Adrenal gland (tissue), 5 donors: ENCODE data around the gene FGF22.

Experiments used
- CTCF ChIP-seq, 6 experiments: fragments of 450-650 bp in 4 of 6; fragments of 200-600 bp in 2 of 6; sonication (generic) in 1 of 6; IDR thresholded peaks; 1 replicate in 5 of 6; 2 replicates in 1 of 6; pipeline versions ENCODE4 v1.5.1 to v1.8.0; 2016 to 2021; ENCODE audit warnings: antibody characterized with exemption in 6 of 6, mild to moderate bottlenecking in 2 of 6, moderate library complexity in 1 of 6
- POLR2A ChIP-seq, 2 donors: fragments of 450-650 bp; IDR thresholded peaks; one replicate each; pipeline ENCODE4 v1.6.1; 2017; ENCODE audit warnings: antibody characterized with exemption in 2 of 2, mild to moderate bottlenecking in 2 of 2, moderate library complexity in 1 of 2
- donor health status: DM: no; HTN: no; CAD: no.

- TF ChIP-seq CTCF (IDR thresholded peaks at IDR 0.05) (no peak), POLR2A (IDR thresholded peaks at IDR 0.05) (no peak)
These were observed 30.7 kb upstream of the FGF22 start for GRCh38 chr19:609004-609346.
